ENCODE results near the gene ETHE1.

- TF ChIP-seq, protein P1, sequence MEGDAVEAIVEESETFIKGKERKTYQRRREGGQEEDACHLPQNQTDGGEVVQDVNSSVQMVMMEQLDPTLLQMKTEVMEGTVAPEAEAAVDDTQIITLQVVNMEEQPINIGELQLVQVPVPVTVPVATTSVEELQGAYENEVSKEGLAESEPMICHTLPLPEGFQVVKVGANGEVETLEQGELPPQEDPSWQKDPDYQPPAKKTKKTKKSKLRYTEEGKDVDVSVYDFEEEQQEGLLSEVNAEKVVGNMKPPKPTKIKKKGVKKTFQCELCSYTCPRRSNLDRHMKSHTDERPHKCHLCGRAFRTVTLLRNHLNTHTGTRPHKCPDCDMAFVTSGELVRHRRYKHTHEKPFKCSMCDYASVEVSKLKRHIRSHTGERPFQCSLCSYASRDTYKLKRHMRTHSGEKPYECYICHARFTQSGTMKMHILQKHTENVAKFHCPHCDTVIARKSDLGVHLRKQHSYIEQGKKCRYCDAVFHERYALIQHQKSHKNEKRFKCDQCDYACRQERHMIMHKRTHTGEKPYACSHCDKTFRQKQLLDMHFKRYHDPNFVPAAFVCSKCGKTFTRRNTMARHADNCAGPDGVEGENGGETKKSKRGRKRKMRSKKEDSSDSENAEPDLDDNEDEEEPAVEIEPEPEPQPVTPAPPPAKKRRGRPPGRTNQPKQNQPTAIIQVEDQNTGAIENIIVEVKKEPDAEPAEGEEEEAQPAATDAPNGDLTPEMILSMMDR (IDR thresholded peaks at IDR 0.05; ENCODE audit: poor library complexity, severe bottlenecking), result no peak
- no peak for TF ChIP-seq TAF1 (IDR thresholded peaks at IDR 0.05; ENCODE audit: low read depth)
- TF ChIP-seq EP300 (conservative IDR thresholded peaks at IDR 0.05; ENCODE audit: poor library complexity, severe bottlenecking), result no peak
- no peak for TF ChIP-seq EZH2 (IDR thresholded peaks at IDR 0.05; ENCODE audit: borderline replicate concordance, insufficient read depth, low read length, poor library complexity, severe bottlenecking)
- no peak for TF ChIP-seq REST (IDR thresholded peaks at IDR 0.05; ENCODE audit: borderline replicate concordance)
Observed at GRCh38 chr19:43506629-43507028, 20.4 kb downstream of the ETHE1 start.
